ENCODE results near the gene HPS4. TPM values are rescaled to one million over a fixed set of nuclear protein-coding genes. Genes with fewer than 3 reads are reported as not detected.

HPS4 gene
- total and polyA plus RNA-seq, 2 donors (not counting 1 experiment from before 2014, with no cell fraction given), result 23.0 to 37.7 TPM

GRCh38 chr22:26524870-26525269, 41.3 kb upstream of the HPS4 start:
- no peaks in the 10 kb centered on the region for H3K9me3 ChIP-seq (ENCODE audit: control insufficient read depth, insufficient read depth, low read depth, low read length)
- H2AFZ ChIP-seq (ENCODE audit: low read length), result no peak overlapping the region
- H3K4me1 ChIP-seq (ENCODE audit: control insufficient read depth, extremely low read depth, insufficient read depth, low read length), result peaks cover 3% of the 10 kb centered on the region
- H3K36me3 ChIP-seq (ENCODE audit: control insufficient read depth, insufficient read depth, low read length), result no peaks in the 10 kb centered on the region
- H3K27me3 ChIP-seq (ENCODE audit: control insufficient read depth, insufficient read depth, low read length), result no peaks in the 10 kb centered on the region
- H3K27ac ChIP-seq (ENCODE audit: insufficient read depth, low read length), result no peak overlapping the region
- no peaks in the 10 kb centered on the region for H3K79me2 ChIP-seq (ENCODE audit: control insufficient read depth, insufficient read depth, low read length)
- H3K9ac ChIP-seq (ENCODE audit: insufficient read depth, low read length), result no peak overlapping the region
- H3K4me2 ChIP-seq (ENCODE audit: extremely low read depth, insufficient read depth, low read length), result no peak overlapping the region
- no peak for TF ChIP-seq CTCF (conservative IDR thresholded peaks at IDR 0.05 in 1 of 2, IDR thresholded peaks at IDR 0.05 in 1 of 2; ENCODE audit: low read depth in 1 of 2, low read length in 2 of 2)
- no peak for TF ChIP-seq EZH2 (IDR thresholded peaks at IDR 0.05; ENCODE audit: low read length, missing control alignments)
- no peak overlapping the region for H3K4me3 ChIP-seq (replicated peaks in 1 of 4; ENCODE audit: control extremely low read depth in 1 of 4, insufficient read depth in 1 of 4, low read depth in 3 of 4, low read length in 4 of 4)
- H4K20me1 ChIP-seq (ENCODE audit: control insufficient read depth, extremely low read depth, insufficient read depth, low read length), result no peaks in the 10 kb centered on the region
- DNase-seq (ENCODE audit: low read depth in 2 of 2), result no peak

GRCh38 chr22:26522592-26522991, 39.0 kb upstream of the HPS4 start:
- no peak overlapping the region for H3K4me3 ChIP-seq (replicated peaks in 1 of 4; ENCODE audit: control extremely low read depth in 1 of 4, insufficient read depth in 1 of 4, low read depth in 3 of 4, low read length in 4 of 4)
- no peak overlapping the region for H2AFZ ChIP-seq (ENCODE audit: low read length)
- TF ChIP-seq CTCF (conservative IDR thresholded peaks at IDR 0.05 in 1 of 2, IDR thresholded peaks at IDR 0.05 in 1 of 2; ENCODE audit: low read depth in 1 of 2, low read length in 2 of 2), result no peak
- TF ChIP-seq EZH2 (IDR thresholded peaks at IDR 0.05; ENCODE audit: low read length, missing control alignments), result no peak
- no peak overlapping the region for H3K9ac ChIP-seq (ENCODE audit: insufficient read depth, low read length)
- no peaks in the 10 kb centered on the region for H4K20me1 ChIP-seq (ENCODE audit: control insufficient read depth, extremely low read depth, insufficient read depth, low read length)
- no peaks in the 10 kb centered on the region for H3K4me1 ChIP-seq (ENCODE audit: control insufficient read depth, extremely low read depth, insufficient read depth, low read length)
- no peak for DNase-seq (ENCODE audit: low read depth in 2 of 2)
- no peak overlapping the region for H3K27ac ChIP-seq (ENCODE audit: insufficient read depth, low read length)
- no peaks in the 10 kb centered on the region for H3K27me3 ChIP-seq (ENCODE audit: control insufficient read depth, insufficient read depth, low read length)
- no peak overlapping the region for H3K4me2 ChIP-seq (ENCODE audit: extremely low read depth, insufficient read depth, low read length)
- no peaks in the 10 kb centered on the region for H3K79me2 ChIP-seq (ENCODE audit: control insufficient read depth, insufficient read depth, low read length)
- no peaks in the 10 kb centered on the region for H3K36me3 ChIP-seq (ENCODE audit: control insufficient read depth, insufficient read depth, low read length)
- H3K9me3 ChIP-seq (ENCODE audit: control insufficient read depth, insufficient read depth, low read depth, low read length), result no peaks in the 10 kb centered on the region

GRCh38 chr22:26522012-26522411, 38.4 kb upstream of the HPS4 start:
- Histone ChIP-seq H3K9me3 (ENCODE audit: control insufficient read depth, insufficient read depth, low read depth, low read length) (no peaks in the 10 kb centered on the region), H4K20me1 (ENCODE audit: control insufficient read depth, extremely low read depth, insufficient read depth, low read length) (no peaks in the 10 kb centered on the region), H3K4me1 (ENCODE audit: control insufficient read depth, extremely low read depth, insufficient read depth, low read length) (no peaks in the 10 kb centered on the region), H3K79me2 (ENCODE audit: control insufficient read depth, insufficient read depth, low read length) (no peaks in the 10 kb centered on the region), H3K36me3 (ENCODE audit: control insufficient read depth, insufficient read depth, low read length) (no peaks in the 10 kb centered on the region), H2AFZ (ENCODE audit: low read length) (no peak overlapping the region), H3K4me3 (replicated peaks in 1 of 4; ENCODE audit: control extremely low read depth in 1 of 4, insufficient read depth in 1 of 4, low read depth in 3 of 4, low read length in 4 of 4) (no peak overlapping the region), H3K4me2 (ENCODE audit: extremely low read depth, insufficient read depth, low read length) (no peak overlapping the region), H3K9ac (ENCODE audit: insufficient read depth, low read length) (no peak overlapping the region), H3K27me3 (ENCODE audit: control insufficient read depth, insufficient read depth, low read length) (no peaks in the 10 kb centered on the region), H3K27ac (ENCODE audit: insufficient read depth, low read length) (no peak overlapping the region)
- no peak for DNase-seq (ENCODE audit: low read depth in 2 of 2)
- no peak for TF ChIP-seq EZH2 (IDR thresholded peaks at IDR 0.05; ENCODE audit: low read length, missing control alignments)
- TF ChIP-seq CTCF (conservative IDR thresholded peaks at IDR 0.05 in 1 of 2, IDR thresholded peaks at IDR 0.05 in 1 of 2; ENCODE audit: low read depth in 1 of 2, low read length in 2 of 2), result no peak
